ENCODE data around the gene HIP1. TPM values are rescaled to one million over a fixed set of nuclear protein-coding genes. Genes with fewer than 3 reads are reported as not detected.

Gene HIP1
- total and polyA plus RNA-seq, 9 of the 15 experiments (the other 6 are each of a cell fraction or from before 2014, with no cell fraction given), result 2.4 to 13.7 (median 9.5) TPM

DNA sequence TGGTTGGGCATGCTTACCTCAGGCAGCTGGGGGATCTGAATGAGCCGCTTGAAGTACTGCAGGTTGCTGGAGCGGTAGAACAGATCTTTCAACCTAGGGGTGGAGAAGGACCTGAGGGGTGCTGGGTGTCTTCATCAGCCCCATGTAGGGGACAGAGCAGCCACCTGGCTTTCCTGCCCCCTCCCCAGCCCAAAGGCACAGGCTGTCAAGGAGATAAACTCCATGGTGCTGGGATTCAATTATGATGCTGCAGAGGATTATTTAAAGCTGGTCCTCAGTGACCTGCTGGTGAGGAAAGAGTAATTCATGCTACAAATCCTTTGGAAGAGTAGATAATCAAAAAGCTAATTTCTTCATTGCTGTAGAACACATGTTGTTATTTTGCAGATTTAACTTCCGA lies 175.6 kb downstream of the HIP1 start:
- no peak for FAIRE-seq
- Histone ChIP-seq H3K79me2 (ENCODE audit: control insufficient read depth, insufficient read depth, low read length) (no peaks in the 10 kb centered on the region), H3K4me1 (replicated peaks in 1 of 2; ENCODE audit: control insufficient read depth in 2 of 2, insufficient read depth in 2 of 2, low read length in 2 of 2) (peaks cover 0 to 7% of the 10 kb centered on the region in 2 experiments; a peak in 2 of 5 replicates), H3K27me3 (ENCODE audit: control insufficient read depth in 2 of 2, insufficient read depth in 2 of 2, low read length in 2 of 2) (no peaks in the 10 kb centered on the region), H3K36me3 (ENCODE audit: control insufficient read depth, insufficient read depth, low read length) (peaks cover 4% of the 10 kb centered on the region; the same call in 1 of the 3 replicates), H3K9me3 (replicated peaks; ENCODE audit: control insufficient read depth, insufficient read depth, low read depth, low read length) (no peaks in the 10 kb centered on the region), H3K9ac (ENCODE audit: insufficient read depth in 1 of 2, low read depth in 2 of 2, low read length in 2 of 2) (no peak overlapping the region), H2AFZ (ENCODE audit: low read depth, low read length) (no peak overlapping the region), H3K27ac (ENCODE audit: extremely low read depth, low read depth, low read length) (no peak overlapping the region), H3K4me3 (no peak overlapping the region), H4K20me1 (replicated peaks; ENCODE audit: control insufficient read depth, insufficient read depth, low read length) (no peaks in the 10 kb centered on the region), H3K4me2 (ENCODE audit: insufficient read depth, low read length) (no peak overlapping the region), H3K9me1 (ENCODE audit: control insufficient read depth, insufficient read depth, low read length) (no peaks in the 10 kb centered on the region)
- intact Hi-C loops (cut with micrococcal nuclease), result no loop called here
- ChIA-PET POLR2A (interaction anchor here (1.5 kb wide), 1 partner anchor 8 kb away, joined by 4 read pairs; no protein-coding TSS in a partner anchor), CTCF (ENCODE audit: low intra/inter-chr PET ratio) (no interaction called here)
- BruUV-seq (replicated peaks), result no TSS peak
- 71% methylated on average over 3 of the region's 3 CpGs for WGBS (ENCODE audit: insufficient coverage, low coverage, missing lambda C conversion rate)
- in situ Hi-C loops (cut with MboI), result no loop called here
- no peak for ATAC-seq
- DNase-seq (ENCODE audit: extremely low read depth in 1 of 4, low spot score in 3 of 4), result no peak
- TF ChIP-seq, protein P1, sequence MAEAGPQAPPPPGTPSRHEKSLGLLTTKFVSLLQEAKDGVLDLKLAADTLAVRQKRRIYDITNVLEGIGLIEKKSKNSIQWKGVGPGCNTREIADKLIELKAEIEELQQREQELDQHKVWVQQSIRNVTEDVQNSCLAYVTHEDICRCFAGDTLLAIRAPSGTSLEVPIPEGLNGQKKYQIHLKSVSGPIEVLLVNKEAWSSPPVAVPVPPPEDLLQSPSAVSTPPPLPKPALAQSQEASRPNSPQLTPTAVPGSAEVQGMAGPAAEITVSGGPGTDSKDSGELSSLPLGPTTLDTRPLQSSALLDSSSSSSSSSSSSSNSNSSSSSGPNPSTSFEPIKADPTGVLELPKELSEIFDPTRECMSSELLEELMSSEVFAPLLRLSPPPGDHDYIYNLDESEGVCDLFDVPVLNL (CRISPR knock-in tag; IDR thresholded peaks at IDR 0.05; ENCODE audit: low read depth), result no peak
- TF ChIP-seq ZNF830 (CRISPR knock-in tag; IDR thresholded peaks at IDR 0.05) (no peak), NR2C2 (CRISPR knock-in tag; IDR thresholded peaks at IDR 0.05) (no peak), NR2C2 (tag; IDR thresholded peaks at IDR 0.05) (no peak), RAD21 (CRISPR knock-in tag; conservative IDR thresholded peaks at IDR 0.05 in 1 of 2, IDR thresholded peaks at IDR 0.05 in 1 of 2) (no peak), SLC30A9 (CRISPR knock-in tag; IDR thresholded peaks at IDR 0.05) (no peak)
- TF ChIP-seq, protein P2, sequence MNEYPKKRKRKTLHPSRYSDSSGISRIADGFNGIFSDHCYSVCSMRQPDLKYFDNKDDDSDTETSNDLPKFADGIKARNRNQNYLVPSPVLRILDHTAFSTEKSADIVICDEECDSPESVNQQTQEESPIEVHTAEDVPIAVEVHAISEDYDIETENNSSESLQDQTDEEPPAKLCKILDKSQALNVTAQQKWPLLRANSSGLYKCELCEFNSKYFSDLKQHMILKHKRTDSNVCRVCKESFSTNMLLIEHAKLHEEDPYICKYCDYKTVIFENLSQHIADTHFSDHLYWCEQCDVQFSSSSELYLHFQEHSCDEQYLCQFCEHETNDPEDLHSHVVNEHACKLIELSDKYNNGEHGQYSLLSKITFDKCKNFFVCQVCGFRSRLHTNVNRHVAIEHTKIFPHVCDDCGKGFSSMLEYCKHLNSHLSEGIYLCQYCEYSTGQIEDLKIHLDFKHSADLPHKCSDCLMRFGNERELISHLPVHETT (CRISPR knock-in tag; conservative IDR thresholded peaks at IDR 0.05 in 1 of 2, IDR thresholded peaks at IDR 0.05 in 1 of 2), result no peak
- TF ChIP-seq, protein P3, sequence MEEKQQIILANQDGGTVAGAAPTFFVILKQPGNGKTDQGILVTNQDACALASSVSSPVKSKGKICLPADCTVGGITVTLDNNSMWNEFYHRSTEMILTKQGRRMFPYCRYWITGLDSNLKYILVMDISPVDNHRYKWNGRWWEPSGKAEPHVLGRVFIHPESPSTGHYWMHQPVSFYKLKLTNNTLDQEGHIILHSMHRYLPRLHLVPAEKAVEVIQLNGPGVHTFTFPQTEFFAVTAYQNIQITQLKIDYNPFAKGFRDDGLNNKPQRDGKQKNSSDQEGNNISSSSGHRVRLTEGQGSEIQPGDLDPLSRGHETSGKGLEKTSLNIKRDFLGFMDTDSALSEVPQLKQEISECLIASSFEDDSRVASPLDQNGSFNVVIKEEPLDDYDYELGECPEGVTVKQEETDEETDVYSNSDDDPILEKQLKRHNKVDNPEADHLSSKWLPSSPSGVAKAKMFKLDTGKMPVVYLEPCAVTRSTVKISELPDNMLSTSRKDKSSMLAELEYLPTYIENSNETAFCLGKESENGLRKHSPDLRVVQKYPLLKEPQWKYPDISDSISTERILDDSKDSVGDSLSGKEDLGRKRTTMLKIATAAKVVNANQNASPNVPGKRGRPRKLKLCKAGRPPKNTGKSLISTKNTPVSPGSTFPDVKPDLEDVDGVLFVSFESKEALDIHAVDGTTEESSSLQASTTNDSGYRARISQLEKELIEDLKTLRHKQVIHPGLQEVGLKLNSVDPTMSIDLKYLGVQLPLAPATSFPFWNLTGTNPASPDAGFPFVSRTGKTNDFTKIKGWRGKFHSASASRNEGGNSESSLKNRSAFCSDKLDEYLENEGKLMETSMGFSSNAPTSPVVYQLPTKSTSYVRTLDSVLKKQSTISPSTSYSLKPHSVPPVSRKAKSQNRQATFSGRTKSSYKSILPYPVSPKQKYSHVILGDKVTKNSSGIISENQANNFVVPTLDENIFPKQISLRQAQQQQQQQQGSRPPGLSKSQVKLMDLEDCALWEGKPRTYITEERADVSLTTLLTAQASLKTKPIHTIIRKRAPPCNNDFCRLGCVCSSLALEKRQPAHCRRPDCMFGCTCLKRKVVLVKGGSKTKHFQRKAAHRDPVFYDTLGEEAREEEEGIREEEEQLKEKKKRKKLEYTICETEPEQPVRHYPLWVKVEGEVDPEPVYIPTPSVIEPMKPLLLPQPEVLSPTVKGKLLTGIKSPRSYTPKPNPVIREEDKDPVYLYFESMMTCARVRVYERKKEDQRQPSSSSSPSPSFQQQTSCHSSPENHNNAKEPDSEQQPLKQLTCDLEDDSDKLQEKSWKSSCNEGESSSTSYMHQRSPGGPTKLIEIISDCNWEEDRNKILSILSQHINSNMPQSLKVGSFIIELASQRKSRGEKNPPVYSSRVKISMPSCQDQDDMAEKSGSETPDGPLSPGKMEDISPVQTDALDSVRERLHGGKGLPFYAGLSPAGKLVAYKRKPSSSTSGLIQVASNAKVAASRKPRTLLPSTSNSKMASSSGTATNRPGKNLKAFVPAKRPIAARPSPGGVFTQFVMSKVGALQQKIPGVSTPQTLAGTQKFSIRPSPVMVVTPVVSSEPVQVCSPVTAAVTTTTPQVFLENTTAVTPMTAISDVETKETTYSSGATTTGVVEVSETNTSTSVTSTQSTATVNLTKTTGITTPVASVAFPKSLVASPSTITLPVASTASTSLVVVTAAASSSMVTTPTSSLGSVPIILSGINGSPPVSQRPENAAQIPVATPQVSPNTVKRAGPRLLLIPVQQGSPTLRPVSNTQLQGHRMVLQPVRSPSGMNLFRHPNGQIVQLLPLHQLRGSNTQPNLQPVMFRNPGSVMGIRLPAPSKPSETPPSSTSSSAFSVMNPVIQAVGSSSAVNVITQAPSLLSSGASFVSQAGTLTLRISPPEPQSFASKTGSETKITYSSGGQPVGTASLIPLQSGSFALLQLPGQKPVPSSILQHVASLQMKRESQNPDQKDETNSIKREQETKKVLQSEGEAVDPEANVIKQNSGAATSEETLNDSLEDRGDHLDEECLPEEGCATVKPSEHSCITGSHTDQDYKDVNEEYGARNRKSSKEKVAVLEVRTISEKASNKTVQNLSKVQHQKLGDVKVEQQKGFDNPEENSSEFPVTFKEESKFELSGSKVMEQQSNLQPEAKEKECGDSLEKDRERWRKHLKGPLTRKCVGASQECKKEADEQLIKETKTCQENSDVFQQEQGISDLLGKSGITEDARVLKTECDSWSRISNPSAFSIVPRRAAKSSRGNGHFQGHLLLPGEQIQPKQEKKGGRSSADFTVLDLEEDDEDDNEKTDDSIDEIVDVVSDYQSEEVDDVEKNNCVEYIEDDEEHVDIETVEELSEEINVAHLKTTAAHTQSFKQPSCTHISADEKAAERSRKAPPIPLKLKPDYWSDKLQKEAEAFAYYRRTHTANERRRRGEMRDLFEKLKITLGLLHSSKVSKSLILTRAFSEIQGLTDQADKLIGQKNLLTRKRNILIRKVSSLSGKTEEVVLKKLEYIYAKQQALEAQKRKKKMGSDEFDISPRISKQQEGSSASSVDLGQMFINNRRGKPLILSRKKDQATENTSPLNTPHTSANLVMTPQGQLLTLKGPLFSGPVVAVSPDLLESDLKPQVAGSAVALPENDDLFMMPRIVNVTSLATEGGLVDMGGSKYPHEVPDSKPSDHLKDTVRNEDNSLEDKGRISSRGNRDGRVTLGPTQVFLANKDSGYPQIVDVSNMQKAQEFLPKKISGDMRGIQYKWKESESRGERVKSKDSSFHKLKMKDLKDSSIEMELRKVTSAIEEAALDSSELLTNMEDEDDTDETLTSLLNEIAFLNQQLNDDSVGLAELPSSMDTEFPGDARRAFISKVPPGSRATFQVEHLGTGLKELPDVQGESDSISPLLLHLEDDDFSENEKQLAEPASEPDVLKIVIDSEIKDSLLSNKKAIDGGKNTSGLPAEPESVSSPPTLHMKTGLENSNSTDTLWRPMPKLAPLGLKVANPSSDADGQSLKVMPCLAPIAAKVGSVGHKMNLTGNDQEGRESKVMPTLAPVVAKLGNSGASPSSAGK (IDR thresholded peaks at IDR 0.05), result no peak
